HEK293 (cell line): Measurements from ENCODE around the gene PER1.
A peak's percentile ranks its signal among the peaks of the same experiment; 100 is the strongest.

Source experiments
- BCL6B ChIP-seq: fragments of 450-650 bp; formaldehyde crosslinking; IDR thresholded peaks from 2 replicates; pipeline ENCODE4 v1.5.1; 2017; ENCODE audit warnings: missing biosample characterization, missing genetic modification characterization
- ELK4 ChIP-seq: IDR thresholded peaks from 2 replicates; pipeline ENCODE4 v1.6.1; 2011; ENCODE audit warnings: mild to moderate bottlenecking, low read depth, low read length, borderline replicate concordance
- GLIS2 ChIP-seq: fragments of 450-650 bp; formaldehyde crosslinking; IDR thresholded peaks from 2 replicates; pipeline ENCODE4 v1.5.1; 2016; ENCODE audit warnings: missing biosample characterization, missing genetic modification characterization
- HOXA7 ChIP-seq: sonication (generic); formaldehyde crosslinking; IDR thresholded peaks from 2 replicates; pipeline ENCODE4 v1.8.1; 2022; ENCODE audit warnings: missing genetic modification reagents, borderline replicate concordance
- HOXC10 ChIP-seq: sonication (generic); formaldehyde crosslinking; IDR thresholded peaks from 2 replicates; pipeline ENCODE4 v1.8.1; 2023; ENCODE audit warnings: mild to moderate bottlenecking, missing genetic modification reagents
- KLF10 ChIP-seq: fragments of 450-650 bp; IDR thresholded peaks from 2 replicates; pipeline ENCODE4 v1.5.1; 2018; ENCODE audit warnings: missing biosample characterization, mild to moderate bottlenecking, missing genetic modification characterization
- KLF9 ChIP-seq: fragments of 450-650 bp; formaldehyde crosslinking; IDR thresholded peaks from 2 replicates; pipeline ENCODE4 v1.5.1; 2016; ENCODE audit warnings: missing biosample characterization, missing genetic modification characterization, low read depth
- RBAK ChIP-seq: fragments of 450-650 bp; formaldehyde crosslinking; IDR thresholded peaks from 2 replicates; pipeline ENCODE4 v1.5.1; 2016; ENCODE audit warnings: missing biosample characterization, missing genetic modification characterization
- SCRT1 ChIP-seq: fragments of 450-650 bp; formaldehyde crosslinking; IDR thresholded peaks from 2 replicates; pipeline ENCODE4 v1.5.1; 2016; ENCODE audit warnings: missing biosample characterization, missing genetic modification characterization, borderline replicate concordance
- YY2 ChIP-seq: fragments of 450-650 bp; formaldehyde crosslinking; IDR thresholded peaks from 2 replicates; pipeline ENCODE4 v1.5.1; 2016; ENCODE audit warnings: missing biosample characterization, missing genetic modification characterization
- ZBTB26 ChIP-seq: fragments of 450-650 bp; formaldehyde crosslinking; optimal IDR thresholded peaks from 2 replicates; pipeline ENCODE3; 2016; ENCODE audit warnings: missing biosample characterization, mild to moderate bottlenecking, missing genetic modification characterization
- ZFP69B ChIP-seq: fragments of 450-650 bp; formaldehyde crosslinking; IDR thresholded peaks from 2 replicates; pipeline ENCODE4 v1.5.1; 2016; ENCODE audit warnings: missing biosample characterization, missing genetic modification characterization
- ZNF223 ChIP-seq: fragments of 450-650 bp; formaldehyde crosslinking; IDR thresholded peaks from 2 replicates; pipeline ENCODE4 v1.5.1; 2016; ENCODE audit warnings: missing biosample characterization, missing genetic modification characterization
- ZNF274 ChIP-seq, 2 experiments: fragments of 200-500 bp in 1 of 2; fragments of 450-650 bp in 1 of 2; sonication (Bioruptor generic) in 1 of 2; formaldehyde crosslinking in 1 of 2; IDR thresholded peaks; 2 replicates each; pipeline versions ENCODE4 v1.5.1 to v1.6.1; 2014 to 2016; ENCODE audit warnings: borderline replicate concordance in 1 of 2, inconsistent platforms in 1 of 2, low read length in 1 of 2, missing biosample characterization in 1 of 2, missing genetic modification characterization in 1 of 2
- ZNF366 ChIP-seq: fragments of 450-650 bp; formaldehyde crosslinking; conservative IDR thresholded peaks from 2 replicates; pipeline ENCODE4 v1.5.1; 2016; ENCODE audit warnings: missing biosample characterization, missing genetic modification characterization
- ZNF558 ChIP-seq: fragments of 450-650 bp; formaldehyde crosslinking; IDR thresholded peaks from 2 replicates; pipeline ENCODE4 v1.5.1; 2016; ENCODE audit warnings: missing biosample characterization, missing genetic modification characterization
- ZNF658 ChIP-seq: fragments of 450-650 bp; formaldehyde crosslinking; IDR thresholded peaks from 2 replicates; pipeline ENCODE4; 2016; ENCODE audit warnings: missing biosample characterization, missing genetic modification characterization
- ZNF747 ChIP-seq: fragments of 450-650 bp; formaldehyde crosslinking; IDR thresholded peaks from 2 replicates; pipeline ENCODE4 v1.5.1; 2016; ENCODE audit warnings: missing biosample characterization, missing genetic modification characterization
- ZNF785 ChIP-seq: fragments of 450-650 bp; formaldehyde crosslinking; IDR thresholded peaks from 2 replicates; pipeline ENCODE4 v1.5.1; 2016; ENCODE audit warnings: missing biosample characterization, missing genetic modification characterization
- ZSCAN4 ChIP-seq: fragments of 450-650 bp; formaldehyde crosslinking; IDR thresholded peaks from 2 replicates; pipeline ENCODE4 v1.5.1; 2017; ENCODE audit warnings: missing biosample characterization, missing genetic modification characterization
- TF ChIP-seq, protein P1 (sequence below): fragments of 450-650 bp; formaldehyde crosslinking; IDR thresholded peaks from 2 replicates; pipeline ENCODE4 v1.5.1; 2016; ENCODE audit warnings: missing biosample characterization, missing genetic modification characterization
- TF ChIP-seq, protein P2 (sequence below): fragments of 450-650 bp; formaldehyde crosslinking; IDR thresholded peaks from 2 replicates; pipeline ENCODE4 v1.5.1; 2017; ENCODE audit warnings: missing biosample characterization, missing genetic modification characterization
- TF ChIP-seq, protein P3 (sequence below): fragments of 450-650 bp; formaldehyde crosslinking; IDR thresholded peaks from 2 replicates; pipeline ENCODE4 v1.5.1; 2016; ENCODE audit warnings: missing biosample characterization, missing genetic modification characterization
- TF ChIP-seq, protein P4 (sequence below): fragments of 450-650 bp; formaldehyde crosslinking; IDR thresholded peaks from 2 replicates; pipeline ENCODE4 v1.5.1; 2016; ENCODE audit warnings: missing biosample characterization, missing genetic modification characterization

Gene PER1

DNA sequence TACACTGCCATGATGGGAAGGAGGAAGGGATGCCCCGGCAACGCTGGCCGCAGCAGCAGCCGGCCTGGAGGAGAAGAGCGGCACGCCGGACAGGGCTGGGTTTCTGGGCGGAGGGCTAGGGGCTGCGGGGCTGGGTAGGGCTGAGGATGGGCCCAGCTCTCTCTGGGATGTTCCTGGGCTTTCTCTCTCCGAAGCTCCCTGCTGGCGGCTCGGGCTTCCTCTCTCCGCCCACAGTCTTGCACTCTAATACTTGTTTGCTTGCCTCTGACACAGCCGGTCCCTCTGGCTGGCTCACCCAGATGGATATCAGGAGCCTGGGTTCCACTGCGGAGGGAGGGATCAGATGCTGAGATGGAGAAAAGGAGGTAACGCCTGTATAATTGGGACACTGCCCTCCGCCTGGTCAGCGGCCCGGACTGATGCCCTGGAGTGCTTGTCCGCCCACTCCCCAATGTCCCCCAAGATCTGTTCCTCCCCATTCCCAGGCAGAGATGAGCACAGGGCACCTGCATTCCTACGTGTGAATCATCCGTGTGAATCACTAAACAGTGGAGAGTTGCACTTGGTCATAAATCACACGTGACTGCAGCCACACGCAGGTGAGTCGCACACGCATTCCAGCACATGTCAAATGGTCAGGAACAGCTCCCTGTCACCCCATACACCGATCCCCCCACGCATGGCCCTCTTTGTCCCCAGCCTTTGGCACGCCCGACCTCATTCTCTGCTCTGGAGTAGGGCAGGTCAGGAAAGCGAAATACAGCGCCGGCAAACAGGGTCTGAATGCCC lies 34.0 kb downstream of the PER1 start, which contains the start of gene ALOXE3 (continued):
- TF ChIP-seq, protein P1, sequence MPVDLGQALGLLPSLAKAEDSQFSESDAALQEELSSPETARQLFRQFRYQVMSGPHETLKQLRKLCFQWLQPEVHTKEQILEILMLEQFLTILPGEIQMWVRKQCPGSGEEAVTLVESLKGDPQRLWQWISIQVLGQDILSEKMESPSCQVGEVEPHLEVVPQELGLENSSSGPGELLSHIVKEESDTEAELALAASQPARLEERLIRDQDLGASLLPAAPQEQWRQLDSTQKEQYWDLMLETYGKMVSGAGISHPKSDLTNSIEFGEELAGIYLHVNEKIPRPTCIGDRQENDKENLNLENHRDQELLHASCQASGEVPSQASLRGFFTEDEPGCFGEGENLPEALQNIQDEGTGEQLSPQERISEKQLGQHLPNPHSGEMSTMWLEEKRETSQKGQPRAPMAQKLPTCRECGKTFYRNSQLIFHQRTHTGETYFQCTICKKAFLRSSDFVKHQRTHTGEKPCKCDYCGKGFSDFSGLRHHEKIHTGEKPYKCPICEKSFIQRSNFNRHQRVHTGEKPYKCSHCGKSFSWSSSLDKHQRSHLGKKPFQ (tag by site-specific recombination), result 0 out of 2 replicates have a peak, but pooled peaks have one; percentile 4
- TF ChIP-seq RBAK (tag by site-specific recombination) (no peak), ZSCAN4 (tag by site-specific recombination) (no peak), ZNF274 (IDR thresholded peaks at IDR 0.05; ENCODE audit: low read length) (no peak), ZNF274 (tag by site-specific recombination; IDR thresholded peaks at IDR 0.05; ENCODE audit: borderline replicate concordance) (no peak), ZNF366 (tag by site-specific recombination) (peak; percentile 90), GLIS2 (tag by site-specific recombination) (peak; percentile 87), BCL6B (no peak), SCRT1 (tag by site-specific recombination) (no peak), ZFP69B (tag by site-specific recombination) (no peak), ZNF558 (tag by site-specific recombination) (no peak), ZNF785 (tag by site-specific recombination) (no peak), HOXA7 (no peak), ZNF223 (tag by site-specific recombination) (no peak), ZNF747 (tag by site-specific recombination) (no peak), ZNF658 (tag by site-specific recombination) (no peak), KLF9 (peak; percentile 29; the same call in 1 of the 2 replicates), KLF10 (no peak), ZBTB26 (tag by site-specific recombination) (no peak), ELK4 (no peak), HOXC10 (CRISPR knock-in tag) (no peak), YY2 (no peak)
- TF ChIP-seq, protein P2, sequence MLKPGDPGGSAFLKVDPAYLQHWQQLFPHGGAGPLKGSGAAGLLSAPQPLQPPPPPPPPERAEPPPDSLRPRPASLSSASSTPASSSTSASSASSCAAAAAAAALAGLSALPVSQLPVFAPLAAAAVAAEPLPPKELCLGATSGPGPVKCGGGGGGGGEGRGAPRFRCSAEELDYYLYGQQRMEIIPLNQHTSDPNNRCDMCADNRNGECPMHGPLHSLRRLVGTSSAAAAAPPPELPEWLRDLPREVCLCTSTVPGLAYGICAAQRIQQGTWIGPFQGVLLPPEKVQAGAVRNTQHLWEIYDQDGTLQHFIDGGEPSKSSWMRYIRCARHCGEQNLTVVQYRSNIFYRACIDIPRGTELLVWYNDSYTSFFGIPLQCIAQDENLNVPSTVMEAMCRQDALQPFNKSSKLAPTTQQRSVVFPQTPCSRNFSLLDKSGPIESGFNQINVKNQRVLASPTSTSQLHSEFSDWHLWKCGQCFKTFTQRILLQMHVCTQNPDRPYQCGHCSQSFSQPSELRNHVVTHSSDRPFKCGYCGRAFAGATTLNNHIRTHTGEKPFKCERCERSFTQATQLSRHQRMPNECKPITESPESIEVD (tag by site-specific recombination), result no peak
- TF ChIP-seq, protein P3, sequence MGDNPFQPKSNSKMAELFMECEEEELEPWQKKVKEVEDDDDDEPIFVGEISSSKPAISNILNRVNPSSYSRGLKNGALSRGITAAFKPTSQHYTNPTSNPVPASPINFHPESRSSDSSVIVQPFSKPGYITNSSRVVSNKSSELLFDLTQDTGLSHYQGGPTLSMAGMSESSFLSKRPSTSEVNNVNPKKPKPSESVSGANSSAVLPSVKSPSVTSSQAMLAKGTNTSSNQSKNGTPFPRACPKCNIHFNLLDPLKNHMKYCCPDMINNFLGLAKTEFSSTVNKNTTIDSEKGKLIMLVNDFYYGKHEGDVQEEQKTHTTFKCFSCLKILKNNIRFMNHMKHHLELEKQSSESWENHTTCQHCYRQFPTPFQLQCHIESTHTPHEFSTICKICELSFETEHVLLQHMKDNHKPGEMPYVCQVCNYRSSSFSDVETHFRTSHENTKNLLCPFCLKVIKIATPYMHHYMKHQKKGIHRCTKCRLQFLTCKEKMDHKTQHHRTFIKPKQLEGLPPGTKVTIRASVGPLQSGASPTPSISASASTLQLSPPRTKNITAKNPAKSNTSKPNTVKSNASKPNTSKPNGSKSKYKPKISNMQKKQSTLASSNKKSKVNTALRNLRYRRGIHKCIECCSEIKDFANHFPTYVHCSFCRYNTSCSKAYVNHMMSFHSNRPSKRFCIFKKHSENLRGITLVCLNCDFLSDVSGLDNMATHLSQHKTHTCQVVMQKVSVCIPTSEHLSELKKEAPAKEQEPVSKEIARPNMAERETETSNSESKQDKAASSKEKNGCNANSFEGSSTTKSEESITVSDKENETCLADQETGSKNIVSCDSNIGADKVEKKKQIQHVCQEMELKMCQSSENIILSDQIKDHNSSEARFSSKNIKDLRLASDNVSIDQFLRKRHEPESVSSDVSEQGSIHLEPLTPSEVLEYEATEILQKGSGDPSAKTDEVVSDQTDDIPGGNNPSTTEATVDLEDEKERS (tag by site-specific recombination), result no peak
- TF ChIP-seq, protein P4, sequence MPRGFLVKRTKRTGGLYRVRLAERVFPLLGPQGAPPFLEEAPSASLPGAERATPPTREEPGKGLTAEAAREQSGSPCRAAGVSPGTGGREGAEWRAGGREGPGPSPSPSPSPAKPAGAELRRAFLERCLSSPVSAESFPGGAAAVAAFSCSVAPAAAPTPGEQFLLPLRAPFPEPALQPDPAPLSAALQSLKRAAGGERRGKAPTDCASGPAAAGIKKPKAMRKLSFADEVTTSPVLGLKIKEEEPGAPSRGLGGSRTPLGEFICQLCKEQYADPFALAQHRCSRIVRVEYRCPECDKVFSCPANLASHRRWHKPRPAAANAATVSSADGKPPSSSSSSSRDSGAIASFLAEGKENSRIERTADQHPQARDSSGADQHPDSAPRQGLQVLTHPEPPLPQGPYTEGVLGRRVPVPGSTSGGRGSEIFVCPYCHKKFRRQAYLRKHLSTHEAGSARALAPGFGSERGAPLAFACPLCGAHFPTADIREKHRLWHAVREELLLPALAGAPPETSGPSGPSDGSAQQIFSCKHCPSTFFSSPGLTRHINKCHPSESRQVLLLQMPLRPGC (tag by site-specific recombination), result peak; percentile 96
